SK-N-SH (cell line): ENCODE measurements around the gene PPP1R3C. TPM values are rescaled to one million over a fixed set of nuclear protein-coding genes. Genes with fewer than 3 reads are reported as not detected.

Experiments used
- CTCF ChIA-PET: fragments of 300-600, 350-600 bp; formaldehyde crosslinking; extraction: SDS; loops from one replicate; lab custom pipeline; 2021; lab: Yijun Ruan, JAX
- POLR2A ChIA-PET: fragments of 350-600 bp; sonication (Branson Sonifier 250); formaldehyde crosslinking; extraction: SDS; loops from one replicate; lab custom pipeline; 2020; ENCODE audit warnings: antibody characterized with exemption, inconsistent platforms; lab: Yijun Ruan, JAX
- DNase-seq: peaks from one replicate; pipeline ENCODE4 v3.0.0; 2012
- H2AFZ ChIP-seq: fragments of 200-600 bp; sonication (generic); 2 replicates; pipeline ENCODE4 v1.8.1; 2016; ENCODE audit warnings: antibody characterized with exemption, mild to moderate bottlenecking, low read depth
- H3F3A ChIP-seq: fragments of 200-600 bp; sonication (generic); replicated peaks from 2 replicates; pipeline ENCODE3; 2016; ENCODE audit warnings: antibody characterized with exemption, mild to moderate bottlenecking; ENCODE audit not compliant: insufficient read depth
- H3K27ac ChIP-seq, 2 experiments: fragments of 200-500 bp in 1 of 2; fragments of 200-600 bp in 1 of 2; sonication (Bioruptor generic) in 1 of 2; sonication (generic), shearing (Covaris generic) in 1 of 2; 2 replicates each; pipeline versions ENCODE4 v1.5.1 to v1.6.1; 2014 to 2016; ENCODE audit warnings: low read depth in 2 of 2, inconsistent platforms in 1 of 2, low read length in 1 of 2, mild to moderate bottlenecking in 1 of 2, mixed read lengths in 1 of 2
- H3K27me3 ChIP-seq: fragments of 200-600 bp; sonication (generic), shearing (Covaris generic); 2 replicates; pipeline ENCODE4 v1.6.1; 2016; ENCODE audit warnings: mixed run types; ENCODE audit not compliant: insufficient read depth
- H3K36me3 ChIP-seq, 2 experiments: fragments of 200-500 bp in 1 of 2; fragments of 200-600 bp in 1 of 2; sonication (Bioruptor generic) in 1 of 2; sonication (generic) in 1 of 2; replicated peaks in 1 of 2; 2 replicates each; pipeline versions ENCODE3 to v1.5.1; 2014 to 2016; ENCODE audit warnings: low read length in 1 of 2, mild to moderate bottlenecking in 1 of 2; ENCODE audit not compliant: insufficient read depth in 2 of 2, control insufficient read depth in 1 of 2
- H3K4me1 ChIP-seq, 2 experiments: fragments of 200-500 bp in 1 of 2; fragments of 200-600 bp in 1 of 2; sonication (Bioruptor generic) in 1 of 2; sonication (generic), shearing (Covaris generic) in 1 of 2; 2 replicates each; pipeline versions ENCODE4 v1.5.1 to v1.6.1; 2014 to 2016; ENCODE audit warnings: low read depth in 1 of 2, low read length in 1 of 2, mixed run types in 1 of 2; ENCODE audit not compliant: insufficient read depth in 2 of 2, control insufficient read depth in 1 of 2
- H3K4me2 ChIP-seq: fragments of 200-600 bp; sonication (generic), shearing (Covaris generic); 2 replicates; pipeline ENCODE4 v1.6.1; 2017; ENCODE audit warnings: mixed run types
- H3K4me3 ChIP-seq, 2 experiments: fragments of 200-500 bp in 1 of 2; fragments of 200-600 bp in 1 of 2; sonication (Bioruptor generic) in 1 of 2; sonication (generic), shearing (Covaris generic) in 1 of 2; 2 replicates each; pipeline versions ENCODE4 v1.5.1 to v1.8.1; 2014 to 2016; ENCODE audit warnings: low read depth in 2 of 2, inconsistent platforms in 1 of 2, low read length in 1 of 2, mild to moderate bottlenecking in 1 of 2, mixed read lengths in 1 of 2, moderate library complexity in 1 of 2
- H3K79me2 ChIP-seq: fragments of 200-600 bp; sonication (generic); 2 replicates; pipeline ENCODE4 v1.8.1; 2017; ENCODE audit warnings: mild to moderate bottlenecking; ENCODE audit not compliant: insufficient read depth
- H3K9ac ChIP-seq: fragments of 200-600 bp; sonication (generic); 2 replicates; pipeline ENCODE4 v1.6.1; 2017; ENCODE audit warnings: mixed run types
- H3K9me2 ChIP-seq: fragments of 200-600 bp; sonication (generic); 2 replicates; pipeline ENCODE4 v1.6.1; 2017; ENCODE audit warnings: mixed run types
- H3K9me3 ChIP-seq: fragments of 200-600 bp; sonication (generic); 2 replicates; pipeline ENCODE4 v1.6.1; 2017; ENCODE audit warnings: mixed run types, mild to moderate bottlenecking, moderate library complexity
- H4K20me1 ChIP-seq: fragments of 200-600 bp; sonication (generic); 2 replicates; pipeline ENCODE4 v1.6.1; 2017; ENCODE audit warnings: mild to moderate bottlenecking, mixed run types; ENCODE audit not compliant: insufficient read depth
- EZH2phosphoT487 ChIP-seq: fragments of 200-600 bp; sonication (generic); IDR thresholded peaks from 2 replicates; pipeline ENCODE4 v1.6.1; 2017; ENCODE audit warnings: low read depth, mixed run types, mild to moderate bottlenecking, antibody characterized with exemption, moderate library complexity, borderline replicate concordance
- FOSL2 ChIP-seq: IDR thresholded peaks from 2 replicates; pipeline ENCODE4 v1.4.0; 2012; ENCODE audit warnings: low read depth, mild to moderate bottlenecking, moderate library complexity, borderline replicate concordance
- FOXM1 ChIP-seq: IDR thresholded peaks from 2 replicates; pipeline ENCODE4 v1.4.0; 2012; ENCODE audit warnings: low read depth, mild to moderate bottlenecking
- GATA2 ChIP-seq: sonication (generic); formaldehyde crosslinking; IDR thresholded peaks from 2 replicates; pipeline ENCODE4 v1.5.0; 2020; ENCODE audit warnings: mild to moderate bottlenecking, missing genetic modification reagents
- MXI1 ChIP-seq: IDR thresholded peaks from 2 replicates; pipeline ENCODE4 v1.6.1; 2012; ENCODE audit warnings: mild to moderate bottlenecking, low read depth, low read length, improper control_type of control experiment
- NFIC ChIP-seq: IDR thresholded peaks from 2 replicates; pipeline ENCODE4 v1.4.0; 2012; ENCODE audit warnings: borderline replicate concordance
- NRF1 ChIP-seq: IDR thresholded peaks from 2 replicates; pipeline ENCODE4 v1.6.1; 2012; ENCODE audit warnings: low read depth, mild to moderate bottlenecking, low read length
- SMC3 ChIP-seq: IDR thresholded peaks from 2 replicates; pipeline ENCODE4 v1.6.1; 2012; ENCODE audit warnings: low read depth, low read length, improper control_type of control experiment
- TEAD4 ChIP-seq: IDR thresholded peaks from 2 replicates; pipeline ENCODE4 v1.4.0; 2012; ENCODE audit warnings: mild to moderate bottlenecking, borderline replicate concordance; ENCODE audit not compliant: insufficient read depth
- USF1 ChIP-seq: IDR thresholded peaks from 2 replicates; pipeline ENCODE4 v1.4.0; 2012; ENCODE audit warnings: low read depth, borderline replicate concordance
- ZBTB33 ChIP-seq: IDR thresholded peaks from 2 replicates; pipeline ENCODE4 v1.4.0; 2012; ENCODE audit warnings: low read depth, borderline replicate concordance
- WGBS: methylation state at CpG from one replicate; pipeline ENCODE4 v1.1.6; 2017; ENCODE audit warnings: low lambda C conversion rate; 5-methylcytosine and 5-hydroxymethylcytosine counted together
- polyA plus RNA-seq, 3 experiments: library from polyadenylated mRNA; depleted of rRNA; stranded (reverse); fragments of >200 nt; gene quantifications; 2 replicates each; pipeline ENCODE4 v1.2.3, GENCODE V29; 2012

The PPP1R3C gene
- polyA plus RNA-seq, 1 of the 3 experiments (the other 2 are of a cell fraction), result 9.0 TPM

- TF ChIP-seq USF1 (peak; percentile 22; the same call in 1 of the 2 replicates), TEAD4 (peak; percentile 46; the same call in 1 of the 2 replicates), MXI1 (no peak), SMC3 (no peak), ZBTB33 (peak; percentile 61; the same call in 1 of the 2 replicates), FOSL2 (peak; percentile 65)
- TF ChIP-seq, all 33 proteins: peak for 18
Observed at GRCh38 chr10:91672021-91672608, 39.2 kb upstream of the PPP1R3C start (continued).

- H3K4me1 ChIP-seq, result peaks cover 0 to 10% of the 10 kb centered on the region in 2 experiments; a peak in 2 of 4 replicates
- no peak for DNase-seq
- H3K79me2 ChIP-seq, result no peaks in the 10 kb centered on the region
- ChIA-PET POLR2A (no interaction called here), CTCF (no interaction called here)
- TF ChIP-seq FOXM1, result no peak
- no peak for TF ChIP-seq GATA2 (CRISPR knock-in tag)
- TF ChIP-seq EZH2phosphoT487, result no peak
- no peaks in the 10 kb centered on the region for H3K9me2 ChIP-seq
- no peaks in the 10 kb centered on the region for H3K36me3 ChIP-seq
- 72% methylated on average over 3 of the region's 3 CpGs for WGBS
- H4K20me1 ChIP-seq, result no peaks in the 10 kb centered on the region
- H3K9me3 ChIP-seq, result no peaks in the 10 kb centered on the region
- no peak overlapping the region for H3K9ac ChIP-seq
- no peaks in the 10 kb centered on the region for H3K27me3 ChIP-seq
- H3K4me3 ChIP-seq, result no peak overlapping the region
- H3F3A ChIP-seq, result peaks cover 21% of the 10 kb centered on the region
- H3K27ac ChIP-seq, result no peak overlapping the region
- no peak overlapping the region for H3K4me2 ChIP-seq
- no peak overlapping the region for H2AFZ ChIP-seq
Observed at GRCh38 chr10:91668913-91669312, 36.0 kb upstream of the PPP1R3C start.

- no peak for DNase-seq
- POLR2A ChIA-PET, result no interaction called here
- Histone ChIP-seq H3F3A (no peaks in the 10 kb centered on the region), H3K9me3 (no peaks in the 10 kb centered on the region), H3K9me2 (no peaks in the 10 kb centered on the region), H3K27me3 (no peaks in the 10 kb centered on the region), H3K4me3 (no peak overlapping the region), H2AFZ (no peak overlapping the region), H3K4me2 (no peak overlapping the region), H3K79me2 (no peaks in the 10 kb centered on the region), H3K4me1 (no peaks in the 10 kb centered on the region)
- TF ChIP-seq NRF1 (no peak), NFIC (peak; percentile 75)
- TF ChIP-seq, all 33 proteins: peak for 1
- Histone ChIP-seq H4K20me1 (no peaks in the 10 kb centered on the region), H3K36me3 (no peaks in the 10 kb centered on the region), H3K27ac (no peak overlapping the region), H3K9ac (no peak overlapping the region)
- CTCF ChIA-PET, result no interaction called here
Observed at GRCh38 chr10:91665842-91666241, 33.0 kb upstream of the PPP1R3C start.
